GM21367 (cell line): ENCODE measurements around the gene PROCR.
A peak's percentile ranks its signal among the peaks of the same experiment; 100 is the strongest.
"Not testable (repeated sequence)": the region's sequence is repeated elsewhere in the genome, so short reads cannot be mapped to it uniquely, and the experiment has no call there.

Experiments used
- ATAC-seq: cut with Tn5 transposase; IDR thresholded peaks from one replicate; pipeline ENCODE4 v1.9.1; 2021; ENCODE audit not compliant: unreplicated experiment

PROCR gene

GRCh38 chr20:35171753-35172433, at the start of gene PROCR:
Gene PROCR, plus strand, starts transcription at chr20:35172072. Its CDS starts 83 bp downstream, at chr20:35172155.
- no peak for ATAC-seq

GRCh38 chr20:35122756-35123405, 49.0 kb upstream of the PROCR start:
- no peak for ATAC-seq

GRCh38 chr20:35125753-35126152, 46.1 kb upstream of the PROCR start:
- no peak for ATAC-seq

- ATAC-seq = no peak
Measured at GRCh38 chr20:35129647-35130069, 42.2 kb upstream of the PROCR start.

GRCh38 chr20:35131934-35132333, 39.9 kb upstream of the PROCR start:
- no peak for ATAC-seq

GRCh38 chr20:35133031-35133430, 38.8 kb upstream of the PROCR start:
- ATAC-seq = no peak

- no peak for ATAC-seq
Measured at GRCh38 chr20:35133735-35134134, 38.1 kb upstream of the PROCR start.

- no peak for ATAC-seq
Measured at GRCh38 chr20:35134472-35134871, 37.4 kb upstream of the PROCR start.

- ATAC-seq = no peak
Measured at GRCh38 chr20:35134880-35135279, 37.0 kb upstream of the PROCR start.

GRCh38 chr20:35135867-35136586, 35.8 kb upstream of the PROCR start:
- ATAC-seq = no peak

- no peak for ATAC-seq
Measured at GRCh38 chr20:35144694-35145093, 27.2 kb upstream of the PROCR start.

GRCh38 chr20:35145141-35145564, 26.7 kb upstream of the PROCR start:
- ATAC-seq = no peak

- ATAC-seq = no peak
Measured at GRCh38 chr20:35146299-35146919, 25.5 kb upstream of the PROCR start.

GRCh38 chr20:35146920-35147574, 24.8 kb upstream of the PROCR start, which contains the start of gene EDEM2:
Gene EDEM2, minus strand, starts transcription at chr20:35147336. Its CDS starts 78 bp downstream, at chr20:35147258.
- ATAC-seq = peak; percentile 59

GRCh38 chr20:35147575-35148071, 24.2 kb upstream of the PROCR start:
- ATAC-seq = peak; percentile 19

GRCh38 chr20:35150846-35151579, 20.9 kb upstream of the PROCR start:
- no peak for ATAC-seq

GRCh38 chr20:35151736-35152135, 20.1 kb upstream of the PROCR start:
- no peak for ATAC-seq

GRCh38 chr20:35155936-35156335, 15.9 kb upstream of the PROCR start:
- ATAC-seq = no peak

- ATAC-seq = no peak
Measured at GRCh38 chr20:35156978-35157377, 14.9 kb upstream of the PROCR start.

GRCh38 chr20:35160341-35160740, 11.5 kb upstream of the PROCR start:
- not testable (repeated sequence) for ATAC-seq
